Stimulated activated CD4-positive, alpha-beta T cell treated with anti-CD3 and anti-CD28 coated beads, TNF-alpha, amount 100 ng/mL, for 24 hours (primary cell): ENCODE results near the gene TMEM62.

ENCODE experiments used
- DNase-seq, 3 experiments: peaks; one replicate each; pipeline ENCODE4 v3.0.0-alpha.2; 2020; ENCODE audit warnings: low read depth in 3 of 3

Gene TMEM62

GRCh38 chr15:43133430-43134156, at the start of gene TMEM62:
Gene TMEM62, plus strand, starts transcription at chr15:43133586. Its CDS starts 217 bp downstream, at chr15:43133803.
- peak; percentile 16 to 58 (median 31) for DNase-seq

DNA sequence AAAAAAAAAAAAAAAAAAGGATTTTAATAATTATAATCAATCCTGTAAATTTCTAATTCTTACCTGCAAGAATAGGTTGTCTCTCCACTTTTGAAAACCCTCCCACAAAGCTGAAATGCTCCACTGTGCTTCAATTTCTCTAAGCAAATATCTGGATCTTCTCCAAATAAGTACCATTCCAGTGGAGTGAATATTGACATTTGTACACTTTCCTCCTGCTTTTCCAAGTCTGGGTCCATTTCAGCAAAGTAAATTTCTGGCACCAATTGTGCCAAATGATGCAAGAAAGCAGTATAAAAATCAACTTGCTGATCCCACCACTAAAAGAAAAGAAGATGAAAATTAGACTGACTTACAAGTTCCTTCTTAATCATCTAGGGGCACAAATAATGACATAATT, 47.5 kb upstream of the TMEM62 start:
- DNase-seq = no peak

- DNase-seq = no peak
These were observed 46.8 kb upstream of the TMEM62 start for GRCh38 chr15:43086551-43086950.

GRCh38 chr15:43091859-43092258, 41.5 kb upstream of the TMEM62 start:
- DNase-seq = no peak

- DNase-seq = no peak
These were observed 40.4 kb upstream of the TMEM62 start for GRCh38 chr15:43093026-43093425.

GRCh38 chr15:43094416-43095030, 38.9 kb upstream of the TMEM62 start:
- DNase-seq = no peak

GRCh38 chr15:43095243-43095642, 38.1 kb upstream of the TMEM62 start:
- no peak for DNase-seq

- DNase-seq = no peak
These were observed 37.6 kb upstream of the TMEM62 start for GRCh38 chr15:43095708-43096347.

- no peak for DNase-seq
These were observed 37.0 kb upstream of the TMEM62 start for GRCh38 chr15:43096411-43096810.

DNA sequence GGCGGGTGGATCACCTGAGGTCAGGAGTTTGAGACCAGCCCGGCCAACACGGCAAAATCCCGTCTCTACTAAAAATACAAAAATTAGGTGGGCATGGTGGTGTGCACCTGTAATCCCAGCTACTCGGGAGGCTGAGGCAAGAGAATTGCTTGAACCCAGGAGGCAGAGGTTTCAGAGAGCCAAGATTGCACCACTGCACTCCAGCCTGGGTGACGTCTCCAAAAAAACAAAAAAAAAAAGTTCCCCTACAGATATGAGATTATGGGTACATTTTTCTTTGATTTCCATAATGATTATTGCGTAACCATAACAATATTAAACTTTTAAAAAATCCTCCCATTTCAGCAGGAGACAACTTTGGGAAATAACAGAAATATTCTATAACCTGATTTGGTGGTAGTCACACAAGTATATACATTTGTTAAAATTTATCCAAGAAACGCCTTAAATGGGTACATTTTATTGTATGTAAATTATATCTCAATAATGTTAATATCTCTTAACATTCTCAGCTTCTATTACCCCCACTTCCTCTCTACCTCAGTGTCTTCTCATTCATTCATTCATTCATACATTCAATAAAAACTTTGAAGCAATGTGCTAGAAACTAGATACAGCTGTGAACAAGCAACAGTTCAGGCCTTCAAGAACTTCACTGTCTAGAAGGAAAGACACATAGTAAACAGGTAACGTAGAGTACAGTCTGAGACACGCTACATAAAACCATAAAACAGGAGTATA, 34.1 kb upstream of the TMEM62 start:
- no peak for DNase-seq

DNA sequence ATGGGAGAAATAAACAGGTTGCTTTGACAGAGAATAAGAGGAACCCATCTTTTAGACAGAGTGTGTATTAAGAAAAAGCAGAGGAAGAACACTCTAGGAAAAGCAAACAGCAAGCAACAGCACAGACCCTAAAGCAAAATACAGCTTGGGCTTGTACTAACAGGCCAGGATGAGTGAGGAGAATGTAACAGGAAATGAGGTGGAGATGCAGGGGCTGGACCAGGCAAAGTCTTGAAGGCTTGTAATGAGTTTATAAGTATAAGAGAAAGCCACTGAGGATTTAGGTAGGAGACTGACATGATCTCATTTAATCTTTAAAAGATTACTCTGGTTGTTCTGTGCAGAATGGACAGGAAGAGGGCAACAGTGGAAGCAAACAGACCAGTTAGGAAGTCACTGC, 32.4 kb upstream of the TMEM62 start:
- DNase-seq = no peak

GRCh38 chr15:43102187-43102586, 31.2 kb upstream of the TMEM62 start:
- no peak for DNase-seq

- no peak for DNase-seq
These were observed 29.5 kb upstream of the TMEM62 start for GRCh38 chr15:43103907-43104306.

- no peak for DNase-seq
These were observed 29.0 kb upstream of the TMEM62 start for GRCh38 chr15:43104426-43104825.

DNA sequence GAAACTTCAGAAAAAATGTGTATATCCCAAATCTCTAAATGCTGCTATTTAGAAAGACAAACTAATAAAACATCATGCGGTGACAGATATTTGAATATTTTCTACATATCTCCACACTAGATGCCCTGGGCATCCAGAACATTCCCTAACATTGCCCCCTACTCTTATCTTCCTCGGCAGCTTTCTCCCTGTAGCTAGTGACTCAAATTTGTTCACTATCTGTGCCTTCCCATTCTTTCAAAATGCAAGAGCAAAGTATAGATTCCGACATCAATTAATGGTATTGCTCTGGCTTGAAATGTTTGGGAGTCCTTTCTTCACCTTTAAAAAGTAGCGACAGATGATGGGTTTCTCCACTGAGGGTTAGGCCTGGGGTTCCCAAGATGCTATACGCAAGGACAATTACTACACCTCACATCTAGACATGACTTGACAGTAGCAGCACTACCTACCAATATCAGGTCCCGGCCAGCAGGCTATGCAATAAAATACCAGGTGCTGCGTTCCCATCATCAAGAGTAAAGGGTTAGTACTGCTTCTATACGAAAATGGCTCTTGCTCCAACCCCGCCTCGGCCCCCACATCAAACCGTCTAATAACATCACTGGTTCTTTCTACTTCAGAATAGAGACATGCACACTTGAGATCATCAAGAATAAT, 28.2 kb upstream of the TMEM62 start:
- DNase-seq = peak in 1 of 3 experiments; percentile 9

DNA sequence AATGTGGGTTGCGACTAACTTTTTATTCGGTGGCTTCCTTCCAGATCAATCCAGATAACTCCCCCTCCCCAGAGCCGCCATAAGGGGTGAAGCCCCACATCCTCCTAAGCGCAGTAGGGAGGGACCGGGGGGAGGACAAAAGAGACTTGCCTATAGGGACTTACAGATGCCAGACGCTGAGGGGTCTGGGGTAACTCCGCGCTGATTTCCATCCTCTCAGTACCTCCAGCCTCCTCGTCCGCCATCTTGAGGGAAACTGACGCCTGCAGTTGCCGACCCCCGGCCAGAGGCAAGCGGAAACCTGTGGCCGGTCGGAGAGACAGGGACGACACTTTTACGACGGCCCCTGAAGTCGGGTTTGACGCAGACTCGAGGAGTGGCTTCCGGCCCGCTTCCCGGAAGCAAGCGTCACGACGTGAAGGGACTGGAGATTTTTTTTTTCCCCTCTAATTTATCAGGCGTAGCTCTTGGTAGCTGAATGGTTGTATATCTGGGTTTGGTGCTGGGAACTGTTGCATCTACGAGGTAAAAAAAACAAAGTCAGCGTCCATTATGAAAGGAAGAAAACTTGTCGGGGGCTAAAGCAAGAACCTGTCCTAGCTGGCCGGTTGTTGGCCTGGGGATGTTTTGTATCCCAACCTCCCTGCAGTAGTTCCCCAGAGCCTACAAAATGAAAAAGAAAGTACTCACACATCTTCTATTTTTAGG, 27.5 kb upstream of the TMEM62 start, which contains the start of gene UBR1:
Gene UBR1, minus strand, starts transcription at position 261 of the 708 bp plus-strand sequence. Its CDS starts 16 bp downstream, at position 245.
- peak; percentile 76 to 89 (median 81) for DNase-seq

DNA sequence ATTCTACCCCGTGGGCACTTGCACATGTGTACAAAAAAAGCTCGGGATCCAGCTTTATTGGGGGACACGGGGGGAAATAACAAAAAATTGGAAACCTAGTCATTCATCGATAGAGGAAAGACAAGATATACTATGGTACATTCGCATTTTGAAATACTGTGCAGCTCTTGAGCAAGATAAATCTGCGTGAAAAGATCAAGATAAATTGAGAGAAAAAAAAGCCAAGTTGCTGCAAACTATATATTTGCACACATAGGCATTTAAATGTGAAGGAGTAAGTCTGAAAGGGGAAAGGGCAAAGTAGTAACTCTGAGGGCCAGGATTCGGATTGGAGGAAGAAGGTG, 26.9 kb upstream of the TMEM62 start:
- DNase-seq = no peak

GRCh38 chr15:43107751-43108150, 25.6 kb upstream of the TMEM62 start:
- DNase-seq = no peak

GRCh38 chr15:43111354-43111753, 22.0 kb upstream of the TMEM62 start:
- no peak for DNase-seq

DNA sequence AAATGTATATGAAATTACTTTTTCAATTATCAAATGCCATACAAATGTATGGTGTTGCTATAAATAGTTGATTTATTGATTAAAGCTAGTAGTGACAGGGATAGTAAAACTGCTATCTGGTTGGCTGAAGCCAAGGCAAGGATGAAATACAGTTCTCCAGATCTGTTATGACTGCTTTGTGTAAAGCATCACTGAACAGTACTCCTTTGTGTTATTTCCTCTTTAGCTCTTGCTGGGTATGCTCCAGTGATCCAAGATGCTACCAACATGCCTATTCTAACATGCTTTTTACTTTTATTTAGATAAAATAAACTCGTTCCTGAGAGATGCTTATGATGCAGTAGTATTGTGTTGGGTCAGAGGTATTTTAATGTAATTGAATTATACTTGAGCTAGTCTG, 15.1 kb upstream of the TMEM62 start:
- no peak for DNase-seq

GRCh38 chr15:43118829-43119228, 14.6 kb upstream of the TMEM62 start:
- DNase-seq = no peak
